ENCODE results near the gene C6orf52. TPM values are rescaled to one million over a fixed set of nuclear protein-coding genes. Genes with fewer than 3 reads are reported as not detected.
A peak's percentile ranks its signal among the peaks of the same experiment; 100 is the strongest.

C6orf52 gene
- total and polyA plus RNA-seq, 2 of the 13 experiments (the other 11 are each of a cell fraction or from before 2014, with no cell fraction given): 0.50 to 0.53 TPM

DNA sequence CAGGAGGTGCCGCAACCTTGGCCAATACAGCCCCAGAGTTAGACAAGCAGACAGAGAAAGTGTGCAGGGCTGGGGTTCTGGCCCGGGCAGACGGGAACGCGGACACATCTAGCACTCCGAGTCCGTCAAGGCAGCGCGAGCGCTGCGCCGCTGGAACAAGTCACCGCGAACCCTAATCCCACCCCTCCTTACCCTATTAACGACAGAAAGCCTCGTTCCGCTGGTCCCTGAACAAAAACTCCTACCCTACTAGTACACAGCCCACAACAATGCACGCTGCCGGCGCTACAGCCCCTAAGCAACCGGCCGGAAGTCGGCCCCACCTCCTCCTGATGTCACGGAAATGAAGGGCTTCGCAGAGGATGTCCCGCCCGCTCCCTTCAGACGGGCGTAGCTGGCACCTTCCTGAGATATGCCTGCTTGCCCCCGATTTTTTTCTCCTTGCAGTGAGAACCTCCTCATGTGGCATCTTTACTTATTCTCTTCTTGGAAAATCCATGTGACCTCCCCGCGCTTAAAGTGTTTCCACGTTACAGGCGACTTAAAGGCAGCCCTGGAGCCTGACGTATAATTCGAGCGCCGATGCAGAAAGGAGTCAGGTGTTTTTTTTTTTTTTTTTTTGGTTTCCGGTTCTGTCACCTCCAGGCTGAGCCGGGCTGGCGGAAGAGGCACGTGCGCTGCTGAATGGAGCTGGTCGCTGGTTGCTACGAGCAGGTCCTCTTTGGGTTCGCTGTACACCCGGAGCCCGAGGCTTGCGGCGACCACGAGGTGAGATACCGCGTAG, at the start of gene C6orf52, which contains the start of gene PAK1IP1 (continued):
- TF ChIP-seq, protein P1, sequence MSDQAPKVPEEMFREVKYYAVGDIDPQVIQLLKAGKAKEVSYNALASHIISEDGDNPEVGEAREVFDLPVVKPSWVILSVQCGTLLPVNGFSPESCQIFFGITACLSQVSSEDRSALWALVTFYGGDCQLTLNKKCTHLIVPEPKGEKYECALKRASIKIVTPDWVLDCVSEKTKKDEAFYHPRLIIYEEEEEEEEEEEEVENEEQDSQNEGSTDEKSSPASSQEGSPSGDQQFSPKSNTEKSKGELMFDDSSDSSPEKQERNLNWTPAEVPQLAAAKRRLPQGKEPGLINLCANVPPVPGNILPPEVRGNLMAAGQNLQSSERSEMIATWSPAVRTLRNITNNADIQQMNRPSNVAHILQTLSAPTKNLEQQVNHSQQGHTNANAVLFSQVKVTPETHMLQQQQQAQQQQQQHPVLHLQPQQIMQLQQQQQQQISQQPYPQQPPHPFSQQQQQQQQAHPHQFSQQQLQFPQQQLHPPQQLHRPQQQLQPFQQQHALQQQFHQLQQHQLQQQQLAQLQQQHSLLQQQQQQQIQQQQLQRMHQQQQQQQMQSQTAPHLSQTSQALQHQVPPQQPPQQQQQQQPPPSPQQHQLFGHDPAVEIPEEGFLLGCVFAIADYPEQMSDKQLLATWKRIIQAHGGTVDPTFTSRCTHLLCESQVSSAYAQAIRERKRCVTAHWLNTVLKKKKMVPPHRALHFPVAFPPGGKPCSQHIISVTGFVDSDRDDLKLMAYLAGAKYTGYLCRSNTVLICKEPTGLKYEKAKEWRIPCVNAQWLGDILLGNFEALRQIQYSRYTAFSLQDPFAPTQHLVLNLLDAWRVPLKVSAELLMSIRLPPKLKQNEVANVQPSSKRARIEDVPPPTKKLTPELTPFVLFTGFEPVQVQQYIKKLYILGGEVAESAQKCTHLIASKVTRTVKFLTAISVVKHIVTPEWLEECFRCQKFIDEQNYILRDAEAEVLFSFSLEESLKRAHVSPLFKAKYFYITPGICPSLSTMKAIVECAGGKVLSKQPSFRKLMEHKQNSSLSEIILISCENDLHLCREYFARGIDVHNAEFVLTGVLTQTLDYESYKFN (CRISPR knock-in tag; conservative IDR thresholded peaks at IDR 0.05): no peak; the same call in 1 of the 2 replicates
- TF ChIP-seq, protein P2, sequence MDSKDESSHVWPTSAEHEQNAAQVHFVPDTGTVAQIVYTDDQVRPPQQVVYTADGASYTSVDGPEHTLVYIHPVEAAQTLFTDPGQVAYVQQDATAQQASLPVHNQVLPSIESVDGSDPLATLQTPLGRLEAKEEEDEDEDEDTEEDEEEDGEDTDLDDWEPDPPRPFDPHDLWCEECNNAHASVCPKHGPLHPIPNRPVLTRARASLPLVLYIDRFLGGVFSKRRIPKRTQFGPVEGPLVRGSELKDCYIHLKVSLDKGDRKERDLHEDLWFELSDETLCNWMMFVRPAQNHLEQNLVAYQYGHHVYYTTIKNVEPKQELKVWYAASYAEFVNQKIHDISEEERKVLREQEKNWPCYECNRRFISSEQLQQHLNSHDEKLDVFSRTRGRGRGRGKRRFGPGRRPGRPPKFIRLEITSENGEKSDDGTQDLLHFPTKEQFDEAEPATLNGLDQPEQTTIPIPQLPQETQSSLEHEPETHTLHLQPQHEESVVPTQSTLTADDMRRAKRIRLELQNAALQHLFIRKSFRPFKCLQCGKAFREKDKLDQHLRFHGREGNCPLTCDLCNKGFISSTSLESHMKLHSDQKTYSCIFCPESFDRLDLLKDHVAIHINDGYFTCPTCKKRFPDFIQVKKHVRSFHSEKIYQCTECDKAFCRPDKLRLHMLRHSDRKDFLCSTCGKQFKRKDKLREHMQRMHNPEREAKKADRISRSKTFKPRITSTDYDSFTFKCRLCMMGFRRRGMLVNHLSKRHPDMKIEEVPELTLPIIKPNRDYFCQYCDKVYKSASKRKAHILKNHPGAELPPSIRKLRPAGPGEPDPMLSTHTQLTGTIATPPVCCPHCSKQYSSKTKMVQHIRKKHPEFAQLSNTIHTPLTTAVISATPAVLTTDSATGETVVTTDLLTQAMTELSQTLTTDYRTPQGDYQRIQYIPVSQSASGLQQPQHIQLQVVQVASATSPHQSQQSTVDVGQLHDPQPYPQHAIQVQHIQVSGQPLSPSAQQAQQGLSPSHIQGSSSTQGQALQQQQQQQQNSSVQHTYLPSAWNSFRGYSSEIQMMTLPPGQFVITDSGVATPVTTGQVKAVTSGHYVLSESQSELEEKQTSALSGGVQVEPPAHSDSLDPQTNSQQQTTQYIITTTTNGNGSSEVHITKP (CRISPR knock-in tag; IDR thresholded peaks at IDR 0.05; ENCODE audit: low read depth): peak; percentile 39; the same call in 1 of the 2 replicates
- no peak for TF ChIP-seq CBX2 (IDR thresholded peaks at IDR 0.05; ENCODE audit: low read depth, low read length)
- no peak for TF ChIP-seq CBX2 (CRISPR knock-in tag; IDR thresholded peaks at IDR 0.05; ENCODE audit: low read depth)
- TF ChIP-seq, protein P3, sequence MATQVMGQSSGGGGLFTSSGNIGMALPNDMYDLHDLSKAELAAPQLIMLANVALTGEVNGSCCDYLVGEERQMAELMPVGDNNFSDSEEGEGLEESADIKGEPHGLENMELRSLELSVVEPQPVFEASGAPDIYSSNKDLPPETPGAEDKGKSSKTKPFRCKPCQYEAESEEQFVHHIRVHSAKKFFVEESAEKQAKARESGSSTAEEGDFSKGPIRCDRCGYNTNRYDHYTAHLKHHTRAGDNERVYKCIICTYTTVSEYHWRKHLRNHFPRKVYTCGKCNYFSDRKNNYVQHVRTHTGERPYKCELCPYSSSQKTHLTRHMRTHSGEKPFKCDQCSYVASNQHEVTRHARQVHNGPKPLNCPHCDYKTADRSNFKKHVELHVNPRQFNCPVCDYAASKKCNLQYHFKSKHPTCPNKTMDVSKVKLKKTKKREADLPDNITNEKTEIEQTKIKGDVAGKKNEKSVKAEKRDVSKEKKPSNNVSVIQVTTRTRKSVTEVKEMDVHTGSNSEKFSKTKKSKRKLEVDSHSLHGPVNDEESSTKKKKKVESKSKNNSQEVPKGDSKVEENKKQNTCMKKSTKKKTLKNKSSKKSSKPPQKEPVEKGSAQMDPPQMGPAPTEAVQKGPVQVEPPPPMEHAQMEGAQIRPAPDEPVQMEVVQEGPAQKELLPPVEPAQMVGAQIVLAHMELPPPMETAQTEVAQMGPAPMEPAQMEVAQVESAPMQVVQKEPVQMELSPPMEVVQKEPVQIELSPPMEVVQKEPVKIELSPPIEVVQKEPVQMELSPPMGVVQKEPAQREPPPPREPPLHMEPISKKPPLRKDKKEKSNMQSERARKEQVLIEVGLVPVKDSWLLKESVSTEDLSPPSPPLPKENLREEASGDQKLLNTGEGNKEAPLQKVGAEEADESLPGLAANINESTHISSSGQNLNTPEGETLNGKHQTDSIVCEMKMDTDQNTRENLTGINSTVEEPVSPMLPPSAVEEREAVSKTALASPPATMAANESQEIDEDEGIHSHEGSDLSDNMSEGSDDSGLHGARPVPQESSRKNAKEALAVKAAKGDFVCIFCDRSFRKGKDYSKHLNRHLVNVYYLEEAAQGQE (IDR thresholded peaks at IDR 0.05; ENCODE audit: borderline replicate concordance in 1 of 2, low read depth in 1 of 2, low read length in 2 of 2): no peak; a peak in 1 of 4 replicates
- TF ChIP-seq MEIS2 (CRISPR knock-in tag; IDR thresholded peaks at IDR 0.05): peak; percentile 70; the same call in 1 of the 2 replicates
- no peak; the same call in 1 of the 2 replicates for TF ChIP-seq ZNF329 (CRISPR knock-in tag; IDR thresholded peaks at IDR 0.05; ENCODE audit: low read depth)
- no peak for TF ChIP-seq ZSCAN22 (CRISPR knock-in tag; IDR thresholded peaks at IDR 0.05)
- 0 out of 2 replicates have a peak, but pooled peaks have one; percentile 28 for TF ChIP-seq ZBTB42 (CRISPR knock-in tag; IDR thresholded peaks at IDR 0.05)
- TF ChIP-seq HNF4G (IDR thresholded peaks at IDR 0.05; ENCODE audit: borderline replicate concordance, low read depth, low read length): no peak
- TF ChIP-seq HNF4G (CRISPR knock-in tag; IDR thresholded peaks at IDR 0.05; ENCODE audit: borderline replicate concordance, low read depth): no peak
- peak; percentile 77 for TF ChIP-seq NKX3-1 (CRISPR knock-in tag; IDR thresholded peaks at IDR 0.05)
- TF ChIP-seq, protein P4, sequence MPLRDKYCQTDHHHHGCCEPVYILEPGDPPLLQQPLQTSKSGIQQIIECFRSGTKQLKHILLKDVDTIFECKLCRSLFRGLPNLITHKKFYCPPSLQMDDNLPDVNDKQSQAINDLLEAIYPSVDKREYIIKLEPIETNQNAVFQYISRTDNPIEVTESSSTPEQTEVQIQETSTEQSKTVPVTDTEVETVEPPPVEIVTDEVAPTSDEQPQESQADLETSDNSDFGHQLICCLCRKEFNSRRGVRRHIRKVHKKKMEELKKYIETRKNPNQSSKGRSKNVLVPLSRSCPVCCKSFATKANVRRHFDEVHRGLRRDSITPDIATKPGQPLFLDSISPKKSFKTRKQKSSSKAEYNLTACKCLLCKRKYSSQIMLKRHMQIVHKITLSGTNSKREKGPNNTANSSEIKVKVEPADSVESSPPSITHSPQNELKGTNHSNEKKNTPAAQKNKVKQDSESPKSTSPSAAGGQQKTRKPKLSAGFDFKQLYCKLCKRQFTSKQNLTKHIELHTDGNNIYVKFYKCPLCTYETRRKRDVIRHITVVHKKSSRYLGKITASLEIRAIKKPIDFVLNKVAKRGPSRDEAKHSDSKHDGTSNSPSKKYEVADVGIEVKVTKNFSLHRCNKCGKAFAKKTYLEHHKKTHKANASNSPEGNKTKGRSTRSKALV (CRISPR knock-in tag; IDR thresholded peaks at IDR 0.05): peak; percentile 68; the same call in 1 of the 2 replicates
- no peak for TF ChIP-seq PRMT3 (CRISPR knock-in tag; IDR thresholded peaks at IDR 0.05; ENCODE audit: borderline replicate concordance, low read depth)
- no peak for TF ChIP-seq ZNF510 (CRISPR knock-in tag; IDR thresholded peaks at IDR 0.05; ENCODE audit: low read depth)
